Endothelial cell of umbilical vein (primary cell): ENCODE results near the gene SYTL5. TPM values are rescaled to one million over a fixed set of nuclear protein-coding genes. Genes with fewer than 3 reads are reported as not detected.

Source experiments
- BruUV-seq: library from RNA; stranded (reverse); fragments of 400-500 nt; replicated peaks from 2 replicates; lab custom pipeline; 2021; lab: Mats Ljungman, UMichigan
- CTCF ChIA-PET: fragments of 300-600, 350-600 bp; sonication (Branson Sonifier 250); formaldehyde crosslinking; loops from one replicate; lab custom pipeline; 2021; ENCODE audit warnings: antibody characterized with exemption, inconsistent platforms; lab: Charles Lee
- POLR2A ChIA-PET: fragments of 300-600, 350-600 bp; sonication (Branson Sonifier 250); formaldehyde crosslinking; loops from one replicate; lab custom pipeline; 2021; ENCODE audit warnings: antibody characterized with exemption, inconsistent platforms; lab: Charles Lee
- DNase-seq: peaks from one replicate; pipeline ENCODE4 v3.0.0-alpha.2; 2011; ENCODE audit warnings: low read depth, low spot score
- FAIRE-seq: peaks from 2 replicates; lab custom pipeline; 2011; peaks lifted over from hg19 to GRCh38; lab: Jason Lieb, UNC
- H2AFZ ChIP-seq: 2 replicates; pipeline ENCODE4 v1.6.0; 2012; ENCODE audit warnings: low read depth, low read length, control low read depth, inconsistent platforms
- H3K27ac ChIP-seq: 2 replicates; pipeline ENCODE4 v1.5.1; 2011; ENCODE audit warnings: low read depth, mild to moderate bottlenecking, control low read depth, low read length, moderate library complexity; ENCODE audit not compliant: insufficient read depth
- H3K27me3 ChIP-seq, 2 experiments: 2 replicates each; pipeline versions ENCODE4 v1.6.0 to v1.6.1; 2011; ENCODE audit warnings: low read length in 2 of 2, mixed read lengths in 1 of 2; ENCODE audit not compliant: control insufficient read depth in 2 of 2, insufficient read depth in 2 of 2
- H3K36me3 ChIP-seq, 2 experiments: 2 replicates in 1 of 2; 3 replicates in 1 of 2; pipeline ENCODE4 v1.5.1; 2011; ENCODE audit warnings: low read length in 2 of 2, mild to moderate bottlenecking in 1 of 2, moderate library complexity in 1 of 2; ENCODE audit not compliant: control insufficient read depth in 2 of 2, insufficient read depth in 2 of 2; ENCODE audit errors: extremely low read depth in 1 of 2
- H3K4me1 ChIP-seq: 3 replicates; pipeline ENCODE4 v1.5.1; 2011; ENCODE audit warnings: mild to moderate bottlenecking, low read length; ENCODE audit not compliant: control insufficient read depth, insufficient read depth; ENCODE audit errors: extremely low read depth
- H3K4me2 ChIP-seq: 2 replicates; pipeline ENCODE4 v1.6.1; 2011; ENCODE audit warnings: low read length, control low read depth, mixed read lengths; ENCODE audit not compliant: insufficient read depth
- H3K4me3 ChIP-seq, 3 experiments: fragments of 200-600 bp in 1 of 3; sonication (generic), shearing (Covaris generic) in 1 of 3; replicated peaks in 1 of 3; 2 replicates each; pipeline ENCODE4 v1.5.1; 2011 to 2016; ENCODE audit warnings: control low read depth in 3 of 3, low read length in 3 of 3, mild to moderate bottlenecking in 2 of 3, inconsistent platforms in 1 of 3, low read depth in 1 of 3, moderate library complexity in 1 of 3; ENCODE audit not compliant: insufficient read depth in 1 of 3
- H3K79me2 ChIP-seq: 2 replicates; pipeline ENCODE4 v1.6.0; 2012; ENCODE audit warnings: low read length, inconsistent platforms; ENCODE audit not compliant: control insufficient read depth, insufficient read depth
- H3K9ac ChIP-seq: replicated peaks from 2 replicates; pipeline ENCODE3; 2011; ENCODE audit warnings: low read length, control low read depth; ENCODE audit not compliant: insufficient read depth; ENCODE audit errors: extremely low read depth
- H3K9me1 ChIP-seq: replicated peaks from 3 replicates; pipeline ENCODE4 v1.6.0; 2011; ENCODE audit warnings: mild to moderate bottlenecking, low read length; ENCODE audit not compliant: control insufficient read depth, insufficient read depth; ENCODE audit errors: extremely low read depth
- H3K9me3 ChIP-seq: replicated peaks from 2 replicates; pipeline ENCODE4 v1.5.1; 2012; ENCODE audit warnings: low read length, inconsistent platforms; ENCODE audit not compliant: control insufficient read depth, insufficient read depth
- H4K20me1 ChIP-seq: replicated peaks from 2 replicates; pipeline ENCODE3; 2011; ENCODE audit warnings: mild to moderate bottlenecking, low read length; ENCODE audit not compliant: control insufficient read depth, insufficient read depth; ENCODE audit errors: extremely low read depth
- CTCF ChIP-seq, 2 donors: IDR thresholded peaks; 1 replicate in 1 of 2; 2 replicates in 1 of 2; pipeline ENCODE4 v1.5.1; 2011; ENCODE audit warnings: low read length in 2 of 2, mild to moderate bottlenecking in 2 of 2, moderate library complexity in 2 of 2, control low read depth in 1 of 2, inconsistent platforms in 1 of 2, low read depth in 1 of 2; ENCODE audit not compliant: insufficient read depth in 1 of 2; ENCODE audit errors: extremely low read depth in 1 of 2
- EZH2 ChIP-seq: IDR thresholded peaks from 2 replicates; pipeline ENCODE4 v1.6.1; 2012; ENCODE audit warnings: borderline replicate concordance, low read depth, mild to moderate bottlenecking, moderate library complexity, low read length, inconsistent platforms; ENCODE audit not compliant: severe bottlenecking
- FOS ChIP-seq: IDR thresholded peaks from 2 replicates; pipeline ENCODE4 v1.6.1; 2011; ENCODE audit warnings: mild to moderate bottlenecking, low read length, moderate library complexity, borderline replicate concordance; ENCODE audit not compliant: insufficient read depth
- GATA2 ChIP-seq: IDR thresholded peaks from 2 replicates; pipeline ENCODE4 v1.7.0; 2011; ENCODE audit warnings: low read depth, mild to moderate bottlenecking, moderate library complexity, mixed read lengths, low read length; ENCODE audit not compliant: insufficient read length, insufficient read depth
- JUN ChIP-seq: IDR thresholded peaks from 2 replicates; pipeline ENCODE4 v1.6.1; 2011; ENCODE audit warnings: borderline replicate concordance, low read depth; ENCODE audit not compliant: insufficient read length, insufficient read depth
- MAX ChIP-seq: IDR thresholded peaks from 2 replicates; pipeline ENCODE4 v1.6.1; 2011; ENCODE audit not compliant: insufficient read depth, insufficient read length
- MYC ChIP-seq: IDR thresholded peaks from one replicate; pipeline ENCODE4 v1.6.1; 2011; ENCODE audit warnings: mild to moderate bottlenecking, low read depth, low read length
- POLR2A ChIP-seq: IDR thresholded peaks from 2 replicates; pipeline ENCODE4 v1.6.1; 2012; ENCODE audit warnings: low read depth, mild to moderate bottlenecking, control low read depth, low read length
- POLR2AphosphoS5 ChIP-seq: IDR thresholded peaks from 2 replicates; pipeline ENCODE4 v1.6.1; 2012; ENCODE audit warnings: low read depth, mild to moderate bottlenecking, control low read depth, low read length, moderate library complexity; ENCODE audit not compliant: insufficient read depth
- dilution Hi-C: fragments of 300-500 bp; cut with MboI; formaldehyde crosslinking; loops from one replicate; pipeline ENCODE4 v1.15.0; 2019; ENCODE audit warnings: low sequenced_read_pairs; ENCODE audit not compliant: extremely low pct_ligation_motif_present
- intact Hi-C: fragments of 100-400 bp; cut with micrococcal nuclease; formaldehyde crosslinking; loops from one replicate; pipeline ENCODE4 v1.10.0; 2022
- polyA plus RNA-seq, 4 experiments: library from polyadenylated mRNA; depleted of rRNA in 3 of 4; stranded (reverse) in 3 of 4; unstranded in 1 of 4; fragments of >200 nt; gene quantifications; 2 replicates each; pipeline versions ENCODE4 v1.2.1 to v1.2.3, GENCODE V29; 2011 to 2012; ENCODE audit warnings: missing spikeins in 1 of 4
- total RNA-seq: library from RNA; stranded (reverse); gene quantifications from 2 replicates; pipeline ENCODE4 v1.2.3, GENCODE V29; 2021

SYTL5 gene
- total and polyA plus RNA-seq, 2 donors (not counting 3 experiments of a cell fraction or from before 2014, with no cell fraction given), result 0.01 TPM; not detected in 1

- intact Hi-C loops (no loop called here), dilution Hi-C loops (no loop called here)
- H3K36me3 ChIP-seq, result no peaks in the 10 kb centered on the region
- H3K9ac ChIP-seq, result no peak overlapping the region
- H3K9me1 ChIP-seq, result no peaks in the 10 kb centered on the region
- H3K27ac ChIP-seq, result no peak overlapping the region
- no TSS peak for BruUV-seq
- H3K79me2 ChIP-seq, result no peaks in the 10 kb centered on the region
- FAIRE-seq (no peak), DNase-seq (no peak)
- peaks cover 14% of the 10 kb centered on the region for H3K4me1 ChIP-seq
- ChIA-PET POLR2A (no interaction called here), CTCF (no interaction called here)
- no peak overlapping the region for H3K4me2 ChIP-seq
- H2AFZ ChIP-seq, result no peak overlapping the region
- no peaks in the 10 kb centered on the region for H3K9me3 ChIP-seq
- H3K4me3 ChIP-seq, result no peak overlapping the region
- no peaks in the 10 kb centered on the region for H3K27me3 ChIP-seq
- no peak for TF ChIP-seq EZH2
- no peak for TF ChIP-seq MAX
- no peak for TF ChIP-seq CTCF (IDR thresholded peaks at IDR 0.05; ENCODE audit: extremely low read depth in 1 of 2, insufficient read depth in 1 of 2, low read depth in 1 of 2, low read length in 2 of 2)
- no peak for TF ChIP-seq POLR2A
- no peak for TF ChIP-seq JUN
- no peak for TF ChIP-seq GATA2
- no peak for TF ChIP-seq POLR2AphosphoS5
- TF ChIP-seq MYC, result no peak
- TF ChIP-seq FOS, result no peak
- H4K20me1 ChIP-seq, result no peaks in the 10 kb centered on the region
Measured at GRCh38 chrX:38111196-38111595, 104.8 kb downstream of the SYTL5 start.
